ENCODE data around the gene CSK. TPM values are rescaled to one million over a fixed set of nuclear protein-coding genes. Genes with fewer than 3 reads are reported as not detected.

The CSK gene
- total RNA-seq, 4 donors from 2014 or later, result 4.9 to 41.6 (median 26.4) TPM

- H3K9me3 ChIP-seq, result no peaks in the 10 kb centered on the region
Measured at GRCh38 chr15:74836846-74837245, 55.0 kb downstream of the CSK start.

DNA sequence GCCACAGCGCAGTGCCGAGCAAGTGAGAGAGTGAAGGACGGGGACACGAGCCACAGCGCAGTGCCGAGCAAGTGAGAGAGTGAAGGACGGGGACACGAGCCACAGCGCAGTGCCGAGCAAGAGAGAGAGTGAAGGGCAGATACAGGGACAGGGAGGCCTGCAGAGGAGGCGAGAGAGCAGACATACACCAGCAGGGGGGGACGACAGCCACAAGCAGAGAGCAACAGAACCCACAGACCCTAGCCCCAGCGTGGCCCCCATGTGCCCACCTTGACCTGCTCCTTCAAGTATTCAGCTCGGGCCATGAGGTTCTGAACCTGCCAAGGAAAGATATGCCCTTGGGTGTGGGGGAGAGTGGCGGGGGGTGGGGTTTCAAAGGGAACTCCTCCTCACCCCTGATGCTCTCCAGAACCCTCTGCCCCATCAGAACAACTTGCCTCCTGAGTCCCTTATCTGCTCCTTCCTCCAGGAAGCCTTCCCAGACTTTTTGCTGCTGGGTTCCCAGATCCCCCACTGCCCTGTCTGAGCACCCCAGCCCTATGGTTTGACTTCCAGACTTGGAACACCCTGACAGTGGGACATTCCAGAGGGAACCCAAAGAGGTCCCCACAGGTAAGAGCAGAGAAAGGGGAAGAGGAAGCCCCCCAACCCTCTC, 55.7 kb downstream of the CSK start:
- intact Hi-C loops (cut with DNase I; ENCODE audit: low total_unique reads), result no loop called here
- Histone ChIP-seq H3K4me1 (peaks cover 0 to 9% of the 10 kb centered on the region in 2 donors), H3K27me3 (no peaks in the 10 kb centered on the region), H3K9me3 (no peaks in the 10 kb centered on the region), H3K27ac (no peak overlapping the region), H3K4me3 (no peak overlapping the region), H3K36me3 (no peaks in the 10 kb centered on the region)
- DNase-seq, result no peak
- TF ChIP-seq POLR2A (IDR thresholded peaks at IDR 0.05) (no peak), CTCF (IDR thresholded peaks at IDR 0.05) (no peak)

More at GRCh38 chr15:74836846-74837245, 55.0 kb downstream of the CSK start:
- H3K4me3 ChIP-seq, result no peak overlapping the region
- H3K27me3 ChIP-seq, result no peaks in the 10 kb centered on the region
- no peaks in the 10 kb centered on the region for H3K36me3 ChIP-seq
- H3K4me1 ChIP-seq, result peaks cover 0 to 2% of the 10 kb centered on the region in 2 donors
- no peak overlapping the region for H3K27ac ChIP-seq
- no peak for DNase-seq
- TF ChIP-seq POLR2A (IDR thresholded peaks at IDR 0.05) (no peak), CTCF (IDR thresholded peaks at IDR 0.05) (no peak)
- intact Hi-C loops (cut with DNase I; ENCODE audit: low total_unique reads), result no loop called here

DNA sequence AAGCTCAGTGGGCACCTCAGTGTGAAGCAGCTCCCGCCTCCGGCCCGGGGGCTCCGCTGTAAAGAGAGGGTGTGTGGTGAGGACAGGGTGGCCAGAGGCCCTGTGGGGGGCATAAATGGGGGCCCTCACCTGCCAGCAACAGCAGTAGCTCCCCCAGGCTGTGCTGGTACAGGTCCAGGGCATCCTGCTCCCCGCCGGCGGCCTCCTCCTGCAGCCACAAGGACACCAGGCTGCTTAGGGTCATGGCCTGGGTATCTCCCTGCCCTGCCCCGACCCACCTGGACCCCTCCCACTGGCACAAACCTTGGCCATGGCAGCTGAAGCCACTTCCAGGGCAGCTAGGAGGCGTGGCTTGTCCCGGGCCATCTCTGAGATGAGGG, 56.2 kb downstream of the CSK start:
- H3K27ac ChIP-seq, result no peak overlapping the region
- DNase-seq, result no peak
- no peaks in the 10 kb centered on the region for H3K36me3 ChIP-seq
- H3K4me1 ChIP-seq, result peaks cover 0 to 10% of the 10 kb centered on the region in 2 donors
- TF ChIP-seq CTCF (IDR thresholded peaks at IDR 0.05) (no peak), POLR2A (IDR thresholded peaks at IDR 0.05) (no peak)
- H3K9me3 ChIP-seq, result no peaks in the 10 kb centered on the region
- intact Hi-C loops (cut with DNase I; ENCODE audit: low total_unique reads), result no loop called here
- no peak overlapping the region for H3K4me3 ChIP-seq
- no peaks in the 10 kb centered on the region for H3K27me3 ChIP-seq

DNA sequence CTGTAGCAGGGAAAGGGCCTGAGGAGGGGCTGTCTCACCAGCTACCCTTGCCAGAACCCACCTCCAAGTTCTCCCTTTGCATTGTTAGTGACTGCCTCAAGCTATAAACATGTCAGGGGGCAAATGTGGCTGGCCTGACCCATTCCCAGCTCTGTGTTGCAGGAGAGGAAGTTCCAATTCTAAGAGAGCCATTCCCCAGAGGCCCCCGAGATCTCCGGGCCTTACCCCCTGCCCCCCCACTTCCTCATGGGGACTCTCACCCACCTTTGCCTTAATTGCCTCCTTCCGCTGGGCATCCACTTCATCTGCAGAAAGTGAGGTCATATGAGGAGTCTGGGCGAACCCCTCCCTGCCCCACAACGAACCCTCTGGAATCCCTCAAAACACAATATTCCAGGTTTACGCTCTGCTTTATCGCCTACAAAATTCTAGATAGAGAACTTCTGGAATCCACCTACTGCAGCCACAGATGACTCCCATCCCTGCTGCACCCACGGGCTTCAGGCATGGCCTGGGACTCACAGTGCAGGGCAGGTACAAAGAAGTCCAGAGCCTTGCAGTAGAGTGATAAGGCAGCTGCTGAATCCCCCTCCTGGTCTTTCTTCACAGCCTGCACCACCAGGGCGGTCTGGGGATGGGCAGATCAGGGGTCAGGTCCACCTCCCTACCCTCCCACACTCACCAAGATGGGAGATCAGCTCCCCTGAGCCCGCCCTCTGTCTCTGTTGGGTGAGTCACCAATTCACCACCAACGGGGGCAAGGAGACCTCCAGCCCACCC, 57.1 kb downstream of the CSK start:
- Histone ChIP-seq H3K4me3 (no peak overlapping the region), H3K27ac (no peak overlapping the region), H3K9me3 (no peaks in the 10 kb centered on the region), H3K4me1 (peaks cover 0 to 16% of the 10 kb centered on the region in 2 donors), H3K27me3 (no peaks in the 10 kb centered on the region), H3K36me3 (no peaks in the 10 kb centered on the region)
- intact Hi-C loops (cut with DNase I; ENCODE audit: low total_unique reads), result no loop called here
- DNase-seq, result no peak
- TF ChIP-seq POLR2A (IDR thresholded peaks at IDR 0.05) (no peak), CTCF (IDR thresholded peaks at IDR 0.05) (no peak)
